AG10803 (cell line): ENCODE results near the gene APBB2.

Experiments
- DNase-seq: peaks from one replicate; pipeline ENCODE4 v3.0.0; 2010; ENCODE audit warnings: low read depth
- H3K4me3 ChIP-seq: 2 replicates; pipeline ENCODE4 v1.5.1; 2011; ENCODE audit warnings: mild to moderate bottlenecking, low read length, control low read depth
- CTCF ChIP-seq: conservative IDR thresholded peaks from 2 replicates; pipeline ENCODE4 v1.5.1; 2011; ENCODE audit warnings: mild to moderate bottlenecking, low read length, control low read depth, inconsistent platforms

Gene APBB2

GRCh38 chr4:41160856-41161255 lies 53.5 kb downstream of the APBB2 start:
- TF ChIP-seq CTCF, result no peak
- H3K4me3 ChIP-seq, result no peak overlapping the region
- peak; percentile 51 for DNase-seq

DNA sequence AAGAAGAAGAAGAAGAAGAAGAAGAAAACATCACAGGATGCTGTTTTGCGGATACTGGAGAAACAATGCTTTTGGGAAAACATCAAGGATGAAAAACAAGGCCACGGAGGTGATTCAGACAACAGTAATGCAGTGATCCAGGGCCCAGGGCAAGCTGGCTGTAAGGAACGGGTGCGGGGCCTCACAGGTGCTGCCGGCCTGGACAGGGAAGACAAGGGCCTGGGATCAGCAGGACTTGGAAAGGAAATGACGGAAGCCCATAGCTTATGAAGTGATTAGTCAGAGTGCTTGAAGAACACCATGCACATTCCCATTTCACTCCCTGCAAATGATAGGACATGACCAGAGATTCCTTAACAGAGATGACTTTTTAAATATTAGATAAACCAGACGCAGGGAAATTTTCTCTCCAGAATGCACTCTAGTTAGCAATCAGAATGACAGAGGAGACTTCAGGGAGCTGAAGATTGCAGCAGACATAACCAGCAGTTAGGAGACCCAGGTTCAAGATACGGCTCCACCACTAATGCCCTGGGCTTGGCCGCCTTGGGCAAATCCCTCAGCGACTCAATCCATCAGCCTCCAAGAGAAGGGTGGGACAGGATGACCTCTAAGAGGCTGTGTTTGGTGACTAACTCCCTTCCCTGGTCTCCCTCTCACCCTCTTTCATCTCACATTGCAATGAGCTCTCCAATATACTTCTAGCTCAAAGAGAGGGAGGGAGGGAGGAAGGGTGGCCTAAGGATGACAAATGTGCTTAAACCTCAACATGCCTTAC lies 54.1 kb downstream of the APBB2 start:
- no peak overlapping the region for H3K4me3 ChIP-seq
- DNase-seq, result peak; percentile 90
- TF ChIP-seq CTCF, result no peak

DNA sequence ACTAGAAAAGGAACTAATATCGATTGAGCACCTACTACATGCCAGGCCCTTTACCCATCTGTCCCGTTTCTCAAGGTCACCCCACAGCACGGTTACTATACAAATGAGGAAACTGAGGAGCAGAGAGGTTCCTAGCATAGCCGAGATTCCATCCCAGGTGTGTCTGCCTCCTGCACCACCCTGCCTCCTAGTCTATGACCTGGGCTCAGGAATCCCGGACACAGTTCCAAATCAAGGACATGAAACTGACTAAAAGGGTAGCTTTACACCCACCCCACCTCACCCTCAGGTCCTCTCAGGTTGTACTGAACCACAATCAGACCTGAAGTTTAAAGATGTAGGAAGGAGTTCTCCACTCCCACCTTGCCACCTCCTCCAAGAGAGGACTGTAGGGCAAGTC lies 55.6 kb downstream of the APBB2 start:
- TF ChIP-seq CTCF, result no peak
- DNase-seq, result no peak

DNA sequence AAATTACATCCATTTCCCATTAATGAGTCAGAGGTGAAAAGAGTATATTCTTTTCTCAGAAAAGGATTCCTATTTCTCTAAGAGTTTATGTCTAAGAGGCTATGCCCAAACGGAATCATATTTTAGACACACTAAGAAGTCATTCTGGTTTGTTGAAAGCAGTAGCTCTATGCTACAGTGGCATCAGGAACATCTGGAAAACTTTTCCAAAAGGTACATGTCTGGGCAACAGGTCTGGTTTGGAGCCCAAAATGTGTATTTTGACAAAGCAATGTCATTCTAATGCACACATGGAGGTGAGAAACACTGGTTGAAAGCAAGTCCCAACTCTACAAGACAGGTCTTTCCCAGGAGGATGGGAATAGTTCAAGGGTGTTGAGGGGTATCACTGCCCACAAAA lies 56.1 kb downstream of the APBB2 start:
- DNase-seq, result no peak
- no peak overlapping the region for H3K4me3 ChIP-seq
- no peak for TF ChIP-seq CTCF

More for the DNA sequence above, 55.6 kb downstream of the APBB2 start:
- no peak overlapping the region for H3K4me3 ChIP-seq

- H3K4me3 ChIP-seq, result no peak overlapping the region
- no peak for TF ChIP-seq CTCF
- DNase-seq, result no peak
These were observed 57.3 kb downstream of the APBB2 start for GRCh38 chr4:41157009-41157408.

GRCh38 chr4:41156574-41156973 lies 57.8 kb downstream of the APBB2 start:
- no peak for DNase-seq
- no peak for TF ChIP-seq CTCF
- no peak overlapping the region for H3K4me3 ChIP-seq

GRCh38 chr4:41155194-41155830 lies 59.0 kb downstream of the APBB2 start:
- peak; percentile 77 for DNase-seq
- peak overlapping the region; percentile 20 for H3K4me3 ChIP-seq
- no peak for TF ChIP-seq CTCF
